ENCODE results near the gene MIGA2.
"Not testable (repeated sequence)": the region's sequence is repeated elsewhere in the genome, so short reads cannot be mapped to it uniquely, and the experiment has no call there.

The MIGA2 gene

GRCh38 chr9:129097671-129098306 lies 61.4 kb downstream of the MIGA2 start:
- DNase-seq (ENCODE audit: low read depth in 2 of 2, low spot score in 1 of 2), result no peak

- no peak for DNase-seq (ENCODE audit: low read depth in 2 of 2, low spot score in 1 of 2)
These were observed 61.9 kb downstream of the MIGA2 start for GRCh38 chr9:129098328-129098727.

- no peak for DNase-seq (ENCODE audit: low read depth in 2 of 2, low spot score in 1 of 2)
These were observed 64.2 kb downstream of the MIGA2 start for GRCh38 chr9:129100383-129101169.

- DNase-seq (ENCODE audit: low read depth in 2 of 2, low spot score in 1 of 2), result no peak
These were observed 64.9 kb downstream of the MIGA2 start for GRCh38 chr9:129101279-129101678.

- no peak for DNase-seq (ENCODE audit: low read depth in 2 of 2, low spot score in 1 of 2)
These were observed 65.7 kb downstream of the MIGA2 start for GRCh38 chr9:129102095-129102525.

- no peak for DNase-seq (ENCODE audit: low read depth in 2 of 2, low spot score in 1 of 2)
These were observed 66.6 kb downstream of the MIGA2 start for GRCh38 chr9:129102791-129103594.

GRCh38 chr9:129103595-129103965 lies 67.2 kb downstream of the MIGA2 start:
- no peak for DNase-seq (ENCODE audit: low read depth in 2 of 2, low spot score in 1 of 2)

GRCh38 chr9:129104051-129104450 lies 67.6 kb downstream of the MIGA2 start:
- no peak for DNase-seq (ENCODE audit: low read depth in 2 of 2, low spot score in 1 of 2)

GRCh38 chr9:129105857-129106694 lies 69.7 kb downstream of the MIGA2 start:
- DNase-seq (ENCODE audit: low read depth in 2 of 2, low spot score in 1 of 2), result no peak

GRCh38 chr9:129107651-129108050 lies 71.2 kb downstream of the MIGA2 start:
- DNase-seq (ENCODE audit: low read depth in 2 of 2, low spot score in 1 of 2), result no peak

- no peak for DNase-seq (ENCODE audit: low read depth in 2 of 2, low spot score in 1 of 2)
These were observed 71.8 kb downstream of the MIGA2 start for GRCh38 chr9:129108083-129108804.

GRCh38 chr9:129108805-129109536 lies 72.5 kb downstream of the MIGA2 start:
- DNase-seq (ENCODE audit: low read depth in 2 of 2, low spot score in 1 of 2), result no peak

GRCh38 chr9:129109537-129109903 lies 73.1 kb downstream of the MIGA2 start:
- DNase-seq (ENCODE audit: low read depth in 2 of 2, low spot score in 1 of 2), result no peak

GRCh38 chr9:129109952-129110739 lies 73.7 kb downstream of the MIGA2 start:
- DNase-seq (ENCODE audit: low read depth in 2 of 2, low spot score in 1 of 2), result no peak

- peak; percentile 92 to 95 for DNase-seq (ENCODE audit: low read depth in 2 of 2, low spot score in 1 of 2)
These were observed 74.5 kb downstream of the MIGA2 start, which contains the start of the genes CRAT and PTPA for GRCh38 chr9:129110740-129111527. TSS of gene CRAT (minus strand) at chr9:129110793. CDS start at chr9:129110509, 284 bp downstream. TSS of gene PTPA (plus strand) at chr9:129111415. CDS start at chr9:129111601, 186 bp downstream.

GRCh38 chr9:129111528-129112151 lies 75.2 kb downstream of the MIGA2 start:
- peak in 1 of 2 donors; percentile 6 for DNase-seq (ENCODE audit: low read depth in 2 of 2, low spot score in 1 of 2)

GRCh38 chr9:129112526-129112925 lies 76.1 kb downstream of the MIGA2 start:
- not testable (repeated sequence) for DNase-seq (ENCODE audit: low read depth in 2 of 2, low spot score in 1 of 2)
